CD4-positive, alpha-beta T cell treated with Interleukin-12 subunit alpha and Interleukin-12 subunit beta, for 1 hour (primary cell): ENCODE measurements around the gene NUPR1.
A peak's percentile ranks its signal among the peaks of the same experiment; 100 is the strongest.
"Not testable (repeated sequence)": the region's sequence is repeated elsewhere in the genome, so short reads cannot be mapped to it uniquely, and the experiment has no call there.

ENCODE experiments used
- DNase-seq: peaks from one replicate; pipeline ENCODE4 v3.0.0-alpha.2; 2020

The NUPR1 gene

GRCh38 chr16:28497386-28497785 lies 41.4 kb downstream of the NUPR1 start:
- DNase-seq: no peak

GRCh38 chr16:28496844-28497243 lies 41.9 kb downstream of the NUPR1 start:
- DNase-seq: no peak

- DNase-seq: no peak
These were observed 42.7 kb downstream of the NUPR1 start for GRCh38 chr16:28495795-28496749.

- DNase-seq: no peak
These were observed 43.5 kb downstream of the NUPR1 start for GRCh38 chr16:28495098-28495793.

GRCh38 chr16:28494121-28494851 lies 44.5 kb downstream of the NUPR1 start, which contains the start of gene APOBR:
TSS of gene APOBR (plus strand) at chr16:28494643. CDS start at chr16:28494682, 39 bp downstream.
- peak; percentile 92 for DNase-seq

- no peak for DNase-seq
These were observed 46.3 kb downstream of the NUPR1 start for GRCh38 chr16:28492511-28492910.

- DNase-seq: peak; percentile 91
These were observed 46.8 kb downstream of the NUPR1 start, which contains the start of gene CLN3 for GRCh38 chr16:28491970-28492474. TSS of gene CLN3 (minus strand) at chr16:28492074. CDS start at chr16:28491759, 315 bp downstream.

GRCh38 chr16:28491230-28491969 lies 47.4 kb downstream of the NUPR1 start:
- DNase-seq: no peak

- DNase-seq: no peak
These were observed 52.5 kb downstream of the NUPR1 start for GRCh38 chr16:28486266-28486665.

GRCh38 chr16:28483361-28483760 lies 55.4 kb downstream of the NUPR1 start:
- not testable (repeated sequence) for DNase-seq
